HL-60 (cell line): ENCODE results near the gene ABCA1.

Experiments used
- DNase-seq, 2 experiments: peaks; one replicate each; pipeline ENCODE4 v3.0.0-alpha.2; 2010 to 2020; ENCODE audit warnings: low read depth in 1 of 2, low spot score in 1 of 2
- H3K27ac ChIP-seq: fragments of 250-450 bp; sonication (Bioruptor Pico); replicated peaks from 2 replicates; pipeline ENCODE4 v1.5.1; 2020; ENCODE audit warnings: mild to moderate bottlenecking, moderate library complexity
- H3K27me3 ChIP-seq: fragments of 250-450 bp; sonication (Bioruptor Pico); 2 replicates; pipeline ENCODE4 v1.5.1; 2021; ENCODE audit warnings: mild to moderate bottlenecking, moderate library complexity; ENCODE audit not compliant: insufficient read depth, poor library complexity, severe bottlenecking
- H3K4me3 ChIP-seq: replicated peaks from 2 replicates; pipeline ENCODE4 v1.5.1; 2011; ENCODE audit warnings: mild to moderate bottlenecking, control low read depth, low read length; ENCODE audit not compliant: insufficient read depth
- CTCF ChIP-seq: IDR thresholded peaks from one replicate; pipeline ENCODE4 v1.5.1; 2011; ENCODE audit warnings: low read length, control low read depth, inconsistent platforms; ENCODE audit not compliant: insufficient read depth
- GABPA ChIP-seq: IDR thresholded peaks from 2 replicates; pipeline ENCODE4 v1.6.1; 2012; ENCODE audit warnings: low read depth
- POLR2AphosphoS5 ChIP-seq: IDR thresholded peaks from 2 replicates; pipeline ENCODE4 v1.6.1; 2012; ENCODE audit warnings: low read depth
- REST ChIP-seq: IDR thresholded peaks from 2 replicates; pipeline ENCODE4 v1.6.1; 2012; ENCODE audit warnings: low read depth; ENCODE audit not compliant: insufficient replicate concordance
- SPI1 ChIP-seq: IDR thresholded peaks from 2 replicates; pipeline ENCODE4 v1.6.1; 2012; ENCODE audit warnings: low read depth, mild to moderate bottlenecking, borderline replicate concordance

The ABCA1 gene

GRCh38 chr9:104740621-104741020, 187.3 kb downstream of the ABCA1 start:
- H3K27ac ChIP-seq = no peak overlapping the region

GRCh38 chr9:104738452-104738851, 189.5 kb downstream of the ABCA1 start:
- DNase-seq = no peak
- TF ChIP-seq REST (no peak), SPI1 (no peak), GABPA (no peak), POLR2AphosphoS5 (no peak), CTCF (no peak)
- H3K27me3 ChIP-seq = no peaks in the 10 kb centered on the region
- no peak overlapping the region for H3K4me3 ChIP-seq
- no peak overlapping the region for H3K27ac ChIP-seq

More at GRCh38 chr9:104740621-104741020, 187.3 kb downstream of the ABCA1 start:
- no peak for TF ChIP-seq CTCF
- no peak for TF ChIP-seq GABPA
- no peak for TF ChIP-seq REST
- no peak for TF ChIP-seq SPI1
- TF ChIP-seq POLR2AphosphoS5 = no peak
- Histone ChIP-seq H3K27me3 (no peaks in the 10 kb centered on the region), H3K4me3 (no peak overlapping the region)
- no peak for DNase-seq
